Stimulated activated CD4-positive, alpha-beta T cell treated with anti-CD3 and anti-CD28 coated beads, Interleukin-2, amount 100 ng/mL, for 48 hours (primary cell): ENCODE measurements around the gene REEP6.

ENCODE experiments used
- DNase-seq, 2 donors: peaks; one replicate each; pipeline ENCODE4 v3.0.0-alpha.2; 2020

REEP6 gene

DNA sequence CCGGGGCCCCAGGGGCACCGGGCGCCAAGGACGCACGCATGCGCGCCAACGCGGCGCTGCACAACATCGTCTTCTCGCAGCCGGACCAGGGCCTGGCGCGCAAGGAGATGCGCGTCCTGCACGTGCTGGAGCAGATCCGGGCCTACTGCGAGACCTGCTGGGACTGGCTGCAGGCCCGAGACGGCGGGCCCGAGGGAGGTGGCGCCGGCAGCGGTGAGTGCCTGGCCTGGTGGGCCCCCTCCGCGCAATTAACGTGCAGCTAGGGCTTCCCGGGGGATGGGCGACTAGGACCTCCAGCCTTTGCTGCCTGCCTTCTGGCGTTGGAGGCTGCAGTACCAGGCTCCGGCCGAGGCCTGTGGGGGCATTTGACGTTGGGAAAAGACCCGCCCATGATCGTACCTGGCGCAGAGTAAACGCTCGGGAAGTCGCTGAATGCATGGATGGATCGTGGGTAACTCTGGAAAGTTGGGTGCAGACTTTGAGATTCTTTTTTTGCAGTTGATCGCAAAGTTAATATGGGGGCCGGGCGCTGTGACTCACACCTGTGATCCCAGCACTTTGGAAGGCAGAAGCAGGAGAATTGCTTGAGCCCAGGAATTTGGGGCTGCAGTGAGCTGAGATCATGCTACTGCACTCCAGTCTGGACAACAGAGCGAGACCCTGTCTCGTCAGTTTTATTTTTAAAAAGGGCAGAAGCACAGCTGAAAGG is 33.8 kb upstream of the REEP6 start:
- no peak for DNase-seq

DNA sequence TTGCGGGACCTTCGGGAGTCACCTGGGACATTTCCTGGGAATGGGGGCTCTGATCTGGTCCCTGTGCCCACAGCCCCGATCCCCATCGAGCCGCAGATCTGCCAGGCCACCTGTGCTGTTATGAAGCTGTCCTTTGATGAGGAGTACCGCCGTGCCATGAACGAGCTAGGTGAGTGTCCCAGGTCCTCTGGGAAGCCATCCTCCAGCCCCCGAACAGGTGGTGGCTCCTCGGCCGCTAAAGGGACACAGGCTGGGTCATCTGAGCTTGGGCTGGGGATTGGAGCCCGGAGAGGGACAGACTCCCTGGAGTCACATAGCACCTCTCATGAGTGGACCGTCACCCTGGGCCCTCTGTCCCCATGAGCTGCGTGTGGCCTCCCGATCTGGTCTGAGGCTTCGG is 33.1 kb upstream of the REEP6 start:
- no peak for DNase-seq

DNA sequence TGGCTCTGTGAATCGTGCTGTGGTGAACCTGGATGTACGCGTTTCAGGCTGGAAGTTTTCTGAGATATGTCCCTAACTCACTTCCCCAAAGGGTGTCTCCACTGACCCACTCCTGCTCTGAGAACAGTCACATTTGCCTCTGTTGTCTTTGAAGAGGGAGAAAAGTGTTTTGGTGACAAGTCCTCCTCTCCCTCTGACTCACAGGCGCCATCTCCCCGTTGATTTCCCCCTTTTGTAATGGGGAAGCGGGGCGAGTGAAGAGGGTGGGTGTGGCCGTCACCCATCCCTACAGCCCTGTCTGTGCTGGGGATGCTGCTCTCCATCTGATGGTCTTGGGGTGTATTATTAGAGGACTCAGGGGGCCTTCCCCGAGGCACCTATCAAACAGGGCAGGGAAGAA is 31.5 kb upstream of the REEP6 start:
- no peak for DNase-seq

DNA sequence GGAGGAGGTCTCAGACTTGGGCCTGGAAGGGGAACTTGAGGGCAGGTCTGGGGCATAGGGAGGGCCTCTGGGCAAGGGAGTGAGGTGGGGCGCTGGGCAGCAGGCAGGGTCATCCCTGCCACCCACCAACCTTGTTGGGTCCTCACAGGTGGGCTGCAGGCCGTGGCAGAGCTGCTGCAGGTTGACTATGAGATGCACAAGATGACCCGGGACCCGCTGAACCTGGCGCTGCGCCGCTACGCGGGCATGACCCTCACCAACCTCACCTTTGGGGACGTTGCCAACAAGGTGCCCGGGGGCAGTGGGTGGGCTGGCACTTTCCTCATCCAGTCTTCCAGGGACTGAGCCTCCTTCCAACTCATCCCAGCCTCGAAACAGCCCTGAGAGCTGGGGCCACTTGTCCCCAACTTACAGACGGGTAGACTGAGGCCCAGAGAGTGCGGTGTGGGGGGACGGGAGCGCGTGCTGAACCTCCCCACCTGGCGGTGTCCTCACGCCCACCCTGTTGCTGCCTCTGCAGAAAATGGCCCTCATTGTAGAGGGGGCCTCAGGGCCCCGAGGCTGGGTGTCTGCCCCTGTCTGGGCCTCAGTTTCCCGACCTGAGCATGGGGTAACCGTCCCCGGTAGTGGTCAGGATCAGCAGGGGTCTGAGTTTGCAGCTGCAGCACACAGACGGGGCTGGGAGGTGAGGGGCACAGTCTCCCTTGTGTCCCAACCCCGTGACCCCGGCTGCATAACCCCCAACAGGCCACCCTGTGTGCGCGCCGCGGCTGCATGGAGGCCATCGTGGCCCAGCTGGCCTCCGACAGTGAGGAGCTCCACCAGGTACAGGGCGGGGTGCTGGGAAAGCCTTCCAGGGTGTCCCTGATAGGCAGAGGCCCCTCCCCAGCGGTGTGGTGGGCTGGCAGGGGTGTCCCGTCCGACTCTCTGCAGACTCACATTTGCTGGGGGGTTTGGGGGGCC is 30.7 kb upstream of the REEP6 start:
- DNase-seq = no peak

DNA sequence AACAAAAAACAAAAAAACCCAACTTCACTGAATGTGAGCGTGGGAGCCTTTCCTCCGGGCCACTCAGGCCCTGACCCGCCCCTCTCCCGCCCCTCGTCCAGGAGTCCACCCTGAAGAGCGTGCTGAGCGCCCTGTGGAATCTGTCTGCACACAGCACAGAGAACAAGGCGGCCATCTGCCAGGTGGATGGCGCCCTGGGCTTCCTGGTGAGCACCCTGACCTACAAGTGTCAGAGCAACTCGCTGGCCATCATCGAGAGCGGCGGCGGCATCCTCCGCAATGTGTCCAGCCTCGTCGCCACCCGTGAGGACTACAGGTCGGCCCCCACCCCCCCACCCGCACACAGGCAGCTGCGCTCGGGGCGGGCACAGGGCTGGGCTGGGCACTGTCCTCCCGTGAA is 29.1 kb upstream of the REEP6 start:
- no peak for DNase-seq

DNA sequence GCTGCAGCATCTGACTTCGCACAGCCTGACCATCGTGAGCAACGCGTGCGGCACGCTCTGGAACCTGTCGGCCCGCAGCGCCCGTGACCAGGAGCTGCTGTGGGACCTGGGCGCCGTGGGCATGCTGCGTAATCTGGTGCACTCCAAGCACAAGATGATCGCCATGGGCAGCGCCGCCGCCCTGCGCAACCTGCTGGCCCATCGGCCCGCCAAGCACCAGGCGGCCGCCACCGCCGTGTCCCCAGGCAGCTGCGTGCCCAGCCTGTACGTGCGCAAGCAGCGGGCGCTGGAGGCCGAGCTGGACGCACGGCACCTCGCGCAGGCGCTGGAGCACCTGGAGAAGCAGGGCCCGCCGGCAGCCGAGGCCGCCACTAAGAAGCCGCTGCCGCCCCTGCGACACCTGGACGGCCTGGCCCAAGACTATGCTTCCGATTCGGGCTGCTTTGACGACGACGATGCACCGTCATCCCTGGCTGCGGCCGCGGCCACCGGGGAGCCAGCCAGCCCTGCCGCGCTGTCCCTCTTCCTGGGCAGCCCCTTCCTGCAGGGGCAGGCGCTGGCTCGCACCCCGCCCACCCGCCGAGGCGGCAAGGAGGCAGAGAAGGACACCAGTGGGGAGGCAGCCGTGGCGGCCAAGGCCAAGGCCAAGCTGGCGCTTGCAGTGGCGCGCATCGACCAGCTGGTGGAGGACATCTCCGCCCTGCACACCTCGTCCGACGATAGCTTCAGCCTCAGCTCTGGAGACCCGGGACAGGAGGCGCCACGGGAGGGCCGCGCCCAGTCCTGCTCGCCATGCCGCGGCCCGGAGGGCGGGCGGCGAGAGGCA is 25.6 kb upstream of the REEP6 start:
- DNase-seq = no peak

DNA sequence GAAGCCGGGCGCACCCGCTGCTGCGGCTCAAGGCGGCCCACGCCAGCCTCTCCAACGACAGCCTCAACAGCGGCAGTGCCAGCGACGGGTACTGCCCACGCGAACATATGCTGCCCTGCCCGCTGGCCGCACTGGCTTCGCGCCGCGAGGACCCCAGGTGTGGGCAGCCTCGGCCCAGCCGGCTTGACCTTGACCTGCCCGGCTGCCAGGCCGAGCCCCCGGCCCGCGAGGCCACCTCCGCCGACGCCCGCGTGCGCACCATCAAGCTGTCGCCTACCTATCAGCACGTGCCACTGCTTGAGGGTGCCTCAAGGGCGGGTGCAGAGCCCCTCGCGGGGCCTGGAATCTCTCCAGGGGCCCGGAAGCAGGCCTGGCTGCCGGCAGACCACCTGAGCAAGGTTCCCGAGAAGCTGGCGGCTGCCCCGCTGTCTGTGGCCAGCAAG is 24.9 kb upstream of the REEP6 start:
- DNase-seq = no peak

DNA sequence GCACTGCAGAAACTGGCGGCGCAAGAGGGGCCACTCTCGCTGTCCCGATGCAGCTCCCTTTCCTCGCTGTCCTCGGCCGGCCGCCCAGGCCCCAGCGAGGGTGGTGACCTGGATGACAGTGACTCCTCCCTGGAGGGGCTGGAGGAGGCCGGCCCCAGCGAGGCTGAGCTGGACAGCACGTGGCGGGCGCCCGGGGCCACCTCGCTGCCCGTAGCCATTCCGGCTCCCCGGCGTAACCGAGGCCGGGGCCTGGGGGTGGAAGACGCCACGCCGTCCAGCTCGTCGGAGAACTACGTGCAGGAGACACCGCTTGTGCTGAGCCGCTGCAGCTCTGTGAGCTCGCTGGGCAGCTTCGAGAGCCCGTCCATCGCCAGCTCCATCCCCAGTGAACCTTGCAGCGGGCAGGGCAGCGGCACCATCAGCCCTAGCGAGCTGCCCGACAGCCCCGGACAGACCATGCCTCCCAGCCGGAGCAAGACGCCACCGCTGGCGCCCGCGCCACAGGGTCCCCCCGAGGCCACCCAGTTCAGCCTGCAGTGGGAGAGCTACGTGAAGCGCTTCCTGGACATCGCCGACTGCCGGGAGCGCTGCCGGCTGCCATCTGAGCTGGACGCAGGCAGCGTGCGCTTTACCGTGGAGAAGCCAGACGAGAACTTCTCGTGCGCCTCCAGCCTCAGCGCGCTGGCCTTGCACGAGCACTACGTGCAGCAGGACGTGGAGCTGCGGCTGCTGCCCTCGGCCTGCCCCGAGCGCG is 24.3 kb upstream of the REEP6 start:
- DNase-seq = no peak

DNA sequence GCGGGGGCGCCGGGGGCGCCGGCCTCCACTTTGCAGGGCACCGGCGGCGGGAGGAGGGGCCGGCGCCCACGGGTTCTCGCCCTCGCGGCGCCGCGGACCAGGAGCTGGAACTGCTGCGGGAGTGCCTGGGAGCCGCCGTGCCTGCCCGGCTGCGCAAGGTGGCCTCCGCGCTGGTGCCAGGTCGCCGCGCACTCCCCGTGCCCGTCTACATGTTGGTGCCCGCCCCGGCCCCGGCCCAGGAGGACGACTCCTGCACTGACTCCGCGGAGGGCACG is 23.8 kb upstream of the REEP6 start:
- DNase-seq = no peak

DNA sequence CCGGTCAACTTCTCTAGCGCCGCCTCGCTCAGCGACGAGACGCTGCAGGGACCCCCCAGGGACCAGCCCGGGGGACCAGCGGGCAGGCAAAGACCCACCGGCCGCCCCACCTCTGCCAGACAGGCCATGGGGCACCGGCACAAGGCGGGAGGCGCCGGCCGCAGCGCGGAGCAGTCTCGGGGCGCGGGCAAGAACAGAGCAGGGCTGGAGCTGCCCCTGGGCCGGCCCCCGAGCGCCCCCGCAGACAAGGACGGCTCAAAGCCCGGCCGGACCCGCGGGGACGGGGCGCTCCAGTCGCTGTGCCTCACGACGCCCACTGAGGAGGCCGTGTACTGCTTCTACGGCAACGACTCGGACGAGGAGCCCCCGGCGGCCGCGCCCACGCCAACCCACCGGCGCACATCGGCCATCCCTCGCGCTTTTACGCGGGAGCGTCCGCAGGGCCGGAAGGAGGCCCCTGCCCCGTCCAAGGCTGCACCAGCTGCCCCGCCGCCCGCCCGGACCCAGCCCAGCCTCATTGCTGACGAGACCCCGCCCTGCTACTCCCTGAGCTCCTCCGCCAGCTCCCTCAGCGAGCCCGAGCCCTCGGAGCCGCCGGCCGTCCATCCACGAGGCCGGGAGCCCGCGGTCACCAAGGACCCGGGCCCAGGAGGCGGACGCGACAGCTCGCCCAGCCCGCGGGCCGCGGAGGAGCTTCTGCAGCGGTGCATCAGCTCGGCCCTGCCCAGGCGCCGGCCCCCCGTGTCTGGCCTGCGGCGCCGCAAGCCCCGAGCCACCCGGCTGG is 23.3 kb upstream of the REEP6 start:
- no peak for DNase-seq

DNA sequence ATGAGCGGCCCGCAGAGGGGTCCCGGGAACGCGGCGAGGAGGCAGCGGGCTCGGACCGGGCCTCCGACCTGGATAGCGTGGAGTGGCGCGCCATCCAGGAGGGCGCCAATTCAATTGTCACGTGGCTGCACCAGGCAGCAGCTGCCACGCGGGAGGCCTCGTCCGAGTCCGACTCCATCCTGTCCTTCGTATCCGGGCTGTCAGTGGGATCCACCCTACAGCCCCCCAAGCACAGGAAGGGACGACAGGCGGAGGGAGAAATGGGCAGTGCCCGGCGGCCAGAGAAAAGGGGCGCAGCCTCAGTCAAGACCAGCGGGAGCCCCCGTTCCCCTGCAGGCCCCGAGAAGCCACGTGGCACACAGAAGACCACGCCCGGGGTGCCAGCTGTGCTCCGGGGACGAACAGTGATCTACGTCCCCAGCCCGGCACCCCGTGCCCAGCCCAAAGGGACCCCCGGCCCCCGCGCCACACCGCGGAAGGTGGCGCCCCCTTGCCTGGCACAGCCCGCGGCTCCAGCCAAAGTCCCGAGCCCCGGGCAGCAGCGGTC is 22.6 kb upstream of the REEP6 start:
- no peak for DNase-seq

DNA sequence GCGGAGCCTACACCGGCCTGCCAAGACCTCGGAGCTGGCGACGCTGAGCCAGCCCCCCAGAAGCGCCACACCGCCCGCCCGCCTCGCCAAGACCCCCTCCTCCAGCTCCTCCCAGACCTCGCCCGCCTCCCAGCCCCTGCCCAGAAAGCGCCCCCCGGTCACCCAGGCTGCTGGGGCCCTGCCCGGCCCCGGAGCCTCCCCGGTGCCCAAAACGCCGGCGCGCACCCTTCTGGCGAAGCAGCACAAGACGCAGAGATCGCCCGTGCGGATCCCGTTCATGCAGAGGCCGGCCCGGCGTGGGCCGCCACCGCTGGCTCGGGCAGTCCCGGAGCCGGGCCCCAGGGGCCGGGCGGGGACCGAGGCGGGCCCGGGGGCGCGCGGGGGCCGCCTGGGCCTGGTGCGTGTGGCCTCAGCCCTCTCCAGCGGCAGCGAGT is 22.1 kb upstream of the REEP6 start:
- peak in 1 of 2 donors; percentile 42 for DNase-seq

DNA sequence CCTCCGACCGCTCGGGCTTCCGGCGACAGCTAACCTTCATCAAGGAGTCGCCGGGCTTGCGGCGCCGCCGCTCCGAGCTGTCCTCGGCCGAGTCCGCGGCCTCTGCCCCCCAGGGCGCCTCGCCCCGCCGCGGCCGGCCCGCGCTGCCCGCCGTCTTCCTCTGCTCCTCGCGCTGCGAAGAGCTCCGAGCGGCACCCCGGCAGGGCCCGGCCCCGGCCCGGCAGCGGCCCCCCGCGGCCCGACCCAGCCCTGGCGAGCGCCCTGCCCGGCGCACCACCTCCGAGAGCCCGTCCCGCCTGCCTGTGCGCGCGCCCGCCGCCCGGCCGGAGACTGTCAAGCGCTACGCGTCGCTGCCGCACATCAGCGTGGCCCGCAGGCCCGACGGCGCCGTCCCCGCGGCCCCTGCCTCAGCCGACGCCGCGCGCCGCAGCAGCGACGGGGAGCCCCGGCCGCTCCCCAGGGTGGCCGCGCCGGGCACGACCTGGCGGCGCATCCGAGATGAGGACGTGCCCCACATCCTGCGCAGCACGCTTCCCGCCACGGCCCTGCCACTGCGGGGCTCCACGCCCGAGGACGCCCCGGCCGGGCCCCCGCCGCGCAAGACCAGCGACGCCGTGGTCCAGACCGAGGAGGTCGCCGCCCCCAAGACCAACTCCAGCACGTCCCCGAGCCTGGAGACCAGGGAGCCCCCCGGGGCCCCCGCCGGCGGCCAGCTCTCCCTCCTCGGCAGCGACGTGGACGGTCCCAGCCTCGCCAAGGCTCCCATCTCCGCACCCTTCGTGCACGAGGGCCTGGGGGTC is 21.5 kb upstream of the REEP6 start:
- DNase-seq = no peak

DNA sequence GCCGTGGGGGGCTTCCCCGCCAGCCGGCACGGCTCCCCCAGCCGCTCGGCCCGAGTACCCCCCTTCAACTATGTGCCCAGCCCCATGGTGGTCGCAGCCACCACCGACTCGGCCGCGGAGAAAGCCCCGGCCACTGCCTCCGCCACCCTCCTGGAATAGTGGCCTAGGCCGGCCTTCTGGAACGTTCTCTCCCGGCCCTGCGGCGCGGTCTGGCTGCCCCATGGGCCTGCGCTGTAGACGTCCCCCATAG is 21.0 kb upstream of the REEP6 start:
- no peak for DNase-seq

DNA sequence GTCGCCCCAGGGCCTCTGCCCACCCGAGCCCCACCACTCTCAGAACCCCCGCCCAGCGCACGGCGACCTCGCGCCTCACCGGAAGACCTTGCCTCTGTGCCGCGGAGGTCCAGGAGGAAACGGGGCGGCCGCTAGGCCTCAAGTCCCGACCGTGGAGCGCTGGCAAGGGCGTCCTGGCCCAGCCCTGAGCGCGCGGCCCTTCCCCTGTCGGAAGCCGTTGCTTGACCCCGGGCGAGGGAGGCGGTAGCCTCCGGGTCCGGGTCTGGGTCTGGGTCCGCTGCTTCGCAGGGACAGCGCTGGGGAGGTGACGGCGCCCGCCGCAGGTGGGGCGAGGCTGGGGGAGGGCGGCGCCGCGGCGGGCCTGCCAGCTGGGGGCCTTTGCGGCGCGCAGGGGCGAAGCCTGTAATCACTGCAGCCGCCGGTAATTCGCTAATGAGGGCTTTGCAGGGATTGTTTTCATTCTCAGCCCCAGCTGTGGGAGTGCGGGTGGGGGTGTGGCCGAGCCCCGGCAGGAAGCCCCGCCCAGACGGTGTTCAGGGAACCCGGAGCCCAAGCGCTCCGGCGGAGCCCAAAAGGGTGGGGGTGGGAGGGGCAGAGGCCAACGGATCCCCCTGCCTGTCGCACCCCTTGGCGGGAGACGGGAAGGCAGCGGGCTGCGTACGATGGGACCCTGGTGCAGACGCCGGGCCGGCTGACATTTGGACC is 20.5 kb upstream of the REEP6 start:
- DNase-seq = peak; percentile 54 to 66

DNA sequence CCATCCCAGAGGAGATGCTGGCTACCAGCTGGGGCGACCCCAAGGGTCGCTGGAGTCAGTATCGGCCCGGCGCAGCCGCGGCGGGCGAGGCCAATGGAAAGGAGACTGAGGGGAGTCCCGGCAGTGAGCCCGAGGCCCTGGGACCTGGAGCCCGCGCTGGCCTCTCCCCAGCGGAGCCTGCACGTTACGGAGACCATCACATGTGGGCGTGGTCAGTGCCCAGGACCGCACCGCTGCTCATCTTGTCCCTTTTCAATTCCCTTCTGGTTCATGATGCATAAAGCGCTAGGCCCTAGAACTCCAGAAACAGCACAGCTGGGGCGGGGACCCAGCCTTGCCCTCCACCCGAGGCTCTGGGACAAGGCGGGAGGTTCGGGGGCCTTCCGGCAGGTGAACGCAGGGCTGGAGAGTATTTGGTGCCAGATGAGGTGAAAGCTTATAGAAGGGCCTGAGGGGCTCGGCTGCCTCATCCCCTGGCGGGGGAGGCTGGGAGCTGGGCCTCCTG is 19.9 kb upstream of the REEP6 start:
- no peak for DNase-seq

DNA sequence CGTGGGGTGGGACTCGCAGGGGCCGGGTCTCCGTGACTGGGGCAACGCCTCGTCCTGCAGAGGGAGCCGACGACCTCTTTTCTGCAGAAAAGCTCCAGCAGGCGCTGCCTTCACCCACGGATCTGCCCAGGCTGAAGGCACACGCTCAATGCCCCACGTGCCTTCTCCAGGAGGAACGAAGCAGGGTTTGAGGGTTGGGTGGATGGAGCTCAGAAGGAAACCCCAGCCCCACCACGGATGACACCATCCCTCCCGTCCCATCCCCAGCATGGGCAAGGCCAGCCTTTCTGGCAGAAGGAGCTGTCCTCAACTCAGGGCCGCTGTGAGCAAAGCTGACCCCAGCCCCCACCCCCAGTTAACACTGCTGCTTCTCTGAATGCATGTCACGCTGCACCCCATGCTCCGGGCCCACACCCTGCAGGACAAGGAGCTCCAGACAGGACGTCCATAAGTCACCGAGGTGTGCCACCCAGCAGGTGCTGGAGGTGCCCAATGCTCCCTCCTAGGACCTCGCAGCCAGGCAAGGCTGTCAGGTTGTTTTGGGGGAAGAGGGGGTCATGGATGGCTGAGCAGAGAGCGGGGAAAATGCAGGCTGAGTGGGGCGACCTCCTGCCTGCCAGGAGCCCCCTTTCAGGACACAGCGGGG is 19.3 kb upstream of the REEP6 start:
- no peak for DNase-seq

DNA sequence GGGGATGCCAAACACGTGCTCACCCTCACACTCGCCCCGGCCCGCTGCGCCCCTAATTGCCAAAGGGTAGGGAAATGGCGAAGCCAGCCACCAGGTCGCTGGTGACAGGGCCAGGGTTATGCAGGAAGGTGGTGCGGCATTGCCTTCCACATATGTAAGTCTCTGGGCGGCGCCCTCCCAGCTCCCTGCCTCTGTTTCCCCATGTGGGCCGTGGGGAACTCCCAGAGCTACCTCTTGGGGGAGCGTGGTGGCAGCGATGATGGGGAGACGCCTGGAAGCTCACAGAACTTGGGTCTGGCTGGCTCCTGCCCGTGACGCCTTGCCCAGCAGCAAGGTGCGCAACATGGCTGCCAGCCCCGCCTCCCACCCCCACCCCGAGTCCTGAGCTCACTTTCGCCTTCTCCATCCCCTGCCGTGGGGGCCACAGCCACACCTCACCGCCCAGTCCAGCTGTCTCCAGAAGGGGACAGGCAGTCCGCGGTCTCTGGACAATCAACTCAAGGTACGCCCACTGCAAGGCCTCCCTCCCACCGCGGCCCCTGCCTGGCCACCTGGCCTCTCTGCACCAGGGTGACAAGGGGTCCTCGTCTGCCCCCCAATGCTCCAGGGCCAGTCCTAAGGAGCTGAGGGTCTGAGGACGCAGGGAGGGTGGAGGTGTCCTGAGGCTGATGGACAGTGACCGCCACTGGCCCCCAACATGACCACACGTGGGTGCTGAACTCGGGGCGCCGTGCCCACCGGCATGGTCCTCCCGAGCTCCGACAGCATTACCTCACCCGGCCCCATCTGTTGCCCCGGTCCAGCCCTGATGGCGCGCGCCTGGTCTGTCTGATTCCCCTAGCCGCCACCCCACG is 18.5 kb upstream of the REEP6 start:
- DNase-seq = no peak
